ENCODE measurements around the gene OSBPL5.

DNA sequence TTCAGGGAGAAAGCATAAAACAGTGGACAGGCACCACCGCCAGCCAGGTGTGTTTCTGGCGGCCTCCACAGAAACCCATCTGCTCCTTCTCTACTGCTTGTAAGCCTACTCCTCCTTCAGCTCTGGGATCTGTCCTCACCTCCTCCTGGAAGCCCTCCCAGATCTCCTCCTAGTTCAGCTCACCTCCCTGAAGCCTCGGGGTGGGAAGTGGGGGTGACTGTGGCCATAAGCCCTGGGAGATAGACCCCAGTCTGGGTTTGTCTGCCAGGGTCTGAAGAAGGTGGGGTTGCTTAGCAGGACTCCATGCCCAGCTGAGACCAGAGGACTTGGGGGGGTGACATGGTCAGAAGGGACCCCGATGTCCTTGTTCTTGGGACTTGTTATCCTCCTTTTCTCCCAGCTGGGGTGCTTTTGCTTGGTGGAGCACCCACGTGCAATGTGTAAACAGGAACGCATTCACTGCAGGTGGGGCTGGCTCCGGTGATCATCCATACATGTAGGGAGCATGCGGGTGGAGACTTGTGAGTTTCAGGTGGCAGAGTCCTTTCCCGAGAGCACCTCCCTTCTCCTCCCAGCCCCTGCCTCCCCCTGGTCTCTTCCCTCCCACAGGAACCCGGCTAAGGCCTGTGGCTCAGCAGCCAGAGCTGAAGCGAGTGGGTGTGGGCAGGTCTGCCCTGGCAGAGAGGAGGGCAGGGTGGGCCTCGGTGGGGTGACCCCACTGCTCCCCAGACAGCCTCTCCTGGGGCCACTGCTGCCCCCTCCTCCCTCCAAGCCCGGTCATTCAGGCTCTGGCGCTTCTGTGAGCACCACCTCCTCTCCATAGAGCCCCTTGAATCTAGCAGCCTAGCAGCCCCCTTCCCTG, 27.6 kb upstream of the OSBPL5 start:
- TF ChIP-seq EP300 (IDR thresholded peaks at IDR 0.05) (no peak), POLR2AphosphoS5 (IDR thresholded peaks at IDR 0.05) (no peak)
- TF ChIP-seq, protein P1, sequence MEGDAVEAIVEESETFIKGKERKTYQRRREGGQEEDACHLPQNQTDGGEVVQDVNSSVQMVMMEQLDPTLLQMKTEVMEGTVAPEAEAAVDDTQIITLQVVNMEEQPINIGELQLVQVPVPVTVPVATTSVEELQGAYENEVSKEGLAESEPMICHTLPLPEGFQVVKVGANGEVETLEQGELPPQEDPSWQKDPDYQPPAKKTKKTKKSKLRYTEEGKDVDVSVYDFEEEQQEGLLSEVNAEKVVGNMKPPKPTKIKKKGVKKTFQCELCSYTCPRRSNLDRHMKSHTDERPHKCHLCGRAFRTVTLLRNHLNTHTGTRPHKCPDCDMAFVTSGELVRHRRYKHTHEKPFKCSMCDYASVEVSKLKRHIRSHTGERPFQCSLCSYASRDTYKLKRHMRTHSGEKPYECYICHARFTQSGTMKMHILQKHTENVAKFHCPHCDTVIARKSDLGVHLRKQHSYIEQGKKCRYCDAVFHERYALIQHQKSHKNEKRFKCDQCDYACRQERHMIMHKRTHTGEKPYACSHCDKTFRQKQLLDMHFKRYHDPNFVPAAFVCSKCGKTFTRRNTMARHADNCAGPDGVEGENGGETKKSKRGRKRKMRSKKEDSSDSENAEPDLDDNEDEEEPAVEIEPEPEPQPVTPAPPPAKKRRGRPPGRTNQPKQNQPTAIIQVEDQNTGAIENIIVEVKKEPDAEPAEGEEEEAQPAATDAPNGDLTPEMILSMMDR (IDR thresholded peaks at IDR 0.05) = no peak
